ENCODE data around the gene CPAMD8. TPM values are rescaled to one million over a fixed set of nuclear protein-coding genes. Genes with fewer than 3 reads are reported as not detected.

The CPAMD8 gene
- total RNA-seq, 4 donors from 2014 or later = 5.4 to 9.7 (median 9.1) TPM

- no peak overlapping the region for H3K4me3 ChIP-seq
- TF ChIP-seq POLR2A (IDR thresholded peaks at IDR 0.05) (no peak), EP300 (IDR thresholded peaks at IDR 0.05) (no peak), POLR2AphosphoS5 (IDR thresholded peaks at IDR 0.05) (no peak), CTCF (IDR thresholded peaks at IDR 0.05) (no peak)
- no peak for DNase-seq (ENCODE audit: low spot score in 2 of 2)
- 90% methylated on average over 3 of the region's 3 CpGs for whole genome bisulfite sequencing
- no peak overlapping the region for H3K27ac ChIP-seq
- H3K9me3 ChIP-seq = peaks cover 3% of the 10 kb centered on the region
- H3K36me3 ChIP-seq = peaks cover 24% of the 10 kb centered on the region
- H3K27me3 ChIP-seq = no peaks in the 10 kb centered on the region
- peaks cover 5% of the 10 kb centered on the region for H3K4me1 ChIP-seq
Observed at GRCh38 chr19:17061205-17061604, 34.6 kb upstream of the CPAMD8 start.

- Histone ChIP-seq H3K36me3 (peaks cover 28% of the 10 kb centered on the region), H3K4me3 (no peak overlapping the region), H3K9me3 (peaks cover 3% of the 10 kb centered on the region), H3K4me1 (peaks cover 5% of the 10 kb centered on the region), H3K27me3 (no peaks in the 10 kb centered on the region), H3K27ac (no peak overlapping the region)
- DNase-seq (ENCODE audit: low spot score in 2 of 2) = no peak
- TF ChIP-seq POLR2A (IDR thresholded peaks at IDR 0.05) = no peak
- TF ChIP-seq EP300 (IDR thresholded peaks at IDR 0.05) = no peak
- TF ChIP-seq POLR2AphosphoS5 (IDR thresholded peaks at IDR 0.05) = no peak
- TF ChIP-seq CTCF (IDR thresholded peaks at IDR 0.05) = no peak
- 81% methylated on average over 3 of the region's 3 CpGs for WGBS
Observed at GRCh38 chr19:17060802-17061201, 34.2 kb upstream of the CPAMD8 start.

- Histone ChIP-seq H3K4me3 (no peak overlapping the region), H3K4me1 (no peaks in the 10 kb centered on the region), H3K27ac (no peak overlapping the region), H3K36me3 (peaks cover 42% of the 10 kb centered on the region), H3K27me3 (no peaks in the 10 kb centered on the region), H3K9me3 (peaks cover 3% of the 10 kb centered on the region)
- TF ChIP-seq CTCF (IDR thresholded peaks at IDR 0.05) = no peak
- no peak for TF ChIP-seq POLR2A (IDR thresholded peaks at IDR 0.05)
- TF ChIP-seq POLR2AphosphoS5 (IDR thresholded peaks at IDR 0.05) = no peak
- TF ChIP-seq EP300 (IDR thresholded peaks at IDR 0.05) = no peak
- no peak for DNase-seq (ENCODE audit: low spot score in 2 of 2)
- 95% methylated on average over 8 of the region's 8 CpGs for WGBS
Observed at GRCh38 chr19:17058236-17058635, 31.6 kb upstream of the CPAMD8 start.

- DNase-seq (ENCODE audit: low spot score in 2 of 2) = no peak
- no peaks in the 10 kb centered on the region for H3K27me3 ChIP-seq
- peaks cover 49% of the 10 kb centered on the region for H3K36me3 ChIP-seq
- no peak overlapping the region for H3K27ac ChIP-seq
- 88% methylated on average over 14 of the region's 15 CpGs for WGBS
- TF ChIP-seq EP300 (IDR thresholded peaks at IDR 0.05) = no peak
- TF ChIP-seq POLR2AphosphoS5 (IDR thresholded peaks at IDR 0.05) = no peak
- TF ChIP-seq POLR2A (IDR thresholded peaks at IDR 0.05) = no peak
- no peak for TF ChIP-seq CTCF (IDR thresholded peaks at IDR 0.05)
- no peaks in the 10 kb centered on the region for H3K4me1 ChIP-seq
- H3K4me3 ChIP-seq = no peak overlapping the region
- peaks cover 3% of the 10 kb centered on the region for H3K9me3 ChIP-seq
Observed at GRCh38 chr19:17055636-17056035, 29.0 kb upstream of the CPAMD8 start.

GRCh38 chr19:17054746-17055145 lies 28.1 kb upstream of the CPAMD8 start:
- Histone ChIP-seq H3K4me1 (no peaks in the 10 kb centered on the region), H3K9me3 (peaks cover 3% of the 10 kb centered on the region), H3K27me3 (no peaks in the 10 kb centered on the region), H3K27ac (no peak overlapping the region), H3K4me3 (no peak overlapping the region), H3K36me3 (peaks cover 48% of the 10 kb centered on the region)
- no peak for DNase-seq (ENCODE audit: low spot score in 2 of 2)
- TF ChIP-seq POLR2AphosphoS5 (IDR thresholded peaks at IDR 0.05) = no peak
- TF ChIP-seq CTCF (IDR thresholded peaks at IDR 0.05) = no peak
- TF ChIP-seq EP300 (IDR thresholded peaks at IDR 0.05) = no peak
- no peak for TF ChIP-seq POLR2A (IDR thresholded peaks at IDR 0.05)
- 92% methylated on average over 5 of the region's 5 CpGs for WGBS

All from suprapubic skin (tissue), 4 donors.